ENCODE data around the gene CEP63. TPM values are rescaled to one million over a fixed set of nuclear protein-coding genes. Genes with fewer than 3 reads are reported as not detected.

The CEP63 gene
- total RNA-seq, 2 experiments from 2014 or later = 13.2 to 15.1 TPM

DNA sequence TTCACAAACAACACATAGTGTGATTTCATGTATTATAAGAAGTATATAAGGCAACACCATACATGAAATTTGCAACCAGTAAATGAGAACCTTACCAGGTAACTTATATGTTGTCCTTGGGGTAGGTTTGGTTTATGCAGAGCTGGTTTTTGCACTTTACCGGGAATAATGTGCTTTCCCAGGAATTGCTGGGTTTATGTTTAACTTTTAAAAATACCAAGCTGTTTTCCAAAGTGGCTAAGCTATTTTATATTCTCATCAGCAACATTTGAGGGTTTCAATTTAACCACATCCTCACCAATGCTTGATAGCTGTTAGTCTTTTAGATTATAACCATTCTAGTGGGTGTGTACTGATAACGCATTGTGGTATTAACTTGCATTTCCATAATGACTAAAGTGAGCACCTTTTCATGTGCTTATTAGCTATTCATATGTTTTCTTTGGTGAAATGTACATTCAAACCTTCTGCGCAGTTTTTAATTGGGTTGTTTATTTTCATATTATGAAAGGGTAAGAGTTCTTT is 93.3 kb downstream of the CEP63 start:
- ATAC-seq (ENCODE audit: poor library complexity) (no peak), DNase-seq (no peak)
- no peaks in the 10 kb centered on the region for H3K27me3 ChIP-seq (ENCODE audit: control insufficient read depth in 1 of 2, insufficient read depth in 2 of 2, low read length in 2 of 2)
- CTCF ChIA-PET = no interaction called here
- H3K4me1 Mint-ChIP-seq (ENCODE audit: low read depth) = no peaks in the 10 kb centered on the region
- no peaks in the 10 kb centered on the region for H3K36me3 ChIP-seq (ENCODE audit: insufficient read depth, low read length)
- H3K9me3 Mint-ChIP-seq = no peaks in the 10 kb centered on the region
- H3K4me1 ChIP-seq (ENCODE audit: insufficient read depth, low read length) = no peaks in the 10 kb centered on the region
- intact Hi-C loops (cut with DNase I, micrococcal nuclease) = no loop called here
- TF ChIP-seq, protein P1, sequence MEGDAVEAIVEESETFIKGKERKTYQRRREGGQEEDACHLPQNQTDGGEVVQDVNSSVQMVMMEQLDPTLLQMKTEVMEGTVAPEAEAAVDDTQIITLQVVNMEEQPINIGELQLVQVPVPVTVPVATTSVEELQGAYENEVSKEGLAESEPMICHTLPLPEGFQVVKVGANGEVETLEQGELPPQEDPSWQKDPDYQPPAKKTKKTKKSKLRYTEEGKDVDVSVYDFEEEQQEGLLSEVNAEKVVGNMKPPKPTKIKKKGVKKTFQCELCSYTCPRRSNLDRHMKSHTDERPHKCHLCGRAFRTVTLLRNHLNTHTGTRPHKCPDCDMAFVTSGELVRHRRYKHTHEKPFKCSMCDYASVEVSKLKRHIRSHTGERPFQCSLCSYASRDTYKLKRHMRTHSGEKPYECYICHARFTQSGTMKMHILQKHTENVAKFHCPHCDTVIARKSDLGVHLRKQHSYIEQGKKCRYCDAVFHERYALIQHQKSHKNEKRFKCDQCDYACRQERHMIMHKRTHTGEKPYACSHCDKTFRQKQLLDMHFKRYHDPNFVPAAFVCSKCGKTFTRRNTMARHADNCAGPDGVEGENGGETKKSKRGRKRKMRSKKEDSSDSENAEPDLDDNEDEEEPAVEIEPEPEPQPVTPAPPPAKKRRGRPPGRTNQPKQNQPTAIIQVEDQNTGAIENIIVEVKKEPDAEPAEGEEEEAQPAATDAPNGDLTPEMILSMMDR (IDR thresholded peaks at IDR 0.05) = no peak
- no peak overlapping the region for H3K27ac ChIP-seq (ENCODE audit: low read depth in 1 of 2, low read length in 2 of 2)
- H3K4me3 ChIP-seq (ENCODE audit: low read length) = no peak overlapping the region
- H3K36me3 Mint-ChIP-seq (ENCODE audit: low read depth) = no peaks in the 10 kb centered on the region
- peaks cover 0 to 3% of the 10 kb centered on the region in 2 experiments for H3K9me3 ChIP-seq (ENCODE audit: control insufficient read depth in 1 of 2, insufficient read depth in 1 of 2, low read length in 2 of 2)
- no peaks in the 10 kb centered on the region for H3K27me3 Mint-ChIP-seq
- POLR2A ChIA-PET = no interaction called here
- H3K4me3 Mint-ChIP-seq = no peak overlapping the region
- H3K27ac Mint-ChIP-seq = no peak overlapping the region

DNA sequence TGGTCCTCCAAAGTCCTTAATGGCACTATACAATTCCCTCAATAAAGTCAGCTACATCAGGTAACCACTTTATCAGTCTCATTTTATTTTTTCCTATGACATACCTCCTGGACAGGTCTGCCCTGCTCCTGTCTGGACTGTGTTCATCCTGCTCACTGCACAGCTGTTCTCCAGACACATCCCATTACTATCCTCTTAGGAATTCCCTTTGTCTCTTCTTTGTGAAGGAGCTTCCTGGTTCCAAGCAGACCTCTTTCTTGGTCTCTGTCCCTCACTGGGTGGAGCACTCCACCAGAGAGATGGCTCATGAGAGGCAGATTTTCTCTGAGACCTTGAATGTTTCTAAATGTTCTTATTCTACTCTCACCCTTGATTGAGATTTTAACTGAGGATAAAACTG is 104.9 kb downstream of the CEP63 start:
- Mint-ChIP-seq H3K4me3 (no peak overlapping the region), H3K9me3 (no peaks in the 10 kb centered on the region), H3K36me3 (ENCODE audit: low read depth) (no peaks in the 10 kb centered on the region), H3K27me3 (no peaks in the 10 kb centered on the region), H3K27ac (no peak overlapping the region), H3K4me1 (ENCODE audit: low read depth) (no peaks in the 10 kb centered on the region)
- Histone ChIP-seq H3K9me3 (ENCODE audit: control insufficient read depth in 1 of 2, insufficient read depth in 1 of 2, low read length in 2 of 2) (no peaks in the 10 kb centered on the region), H3K27ac (ENCODE audit: low read depth in 1 of 2, low read length in 2 of 2) (no peak overlapping the region), H3K36me3 (ENCODE audit: insufficient read depth, low read length) (no peaks in the 10 kb centered on the region), H3K4me1 (ENCODE audit: insufficient read depth, low read length) (no peaks in the 10 kb centered on the region), H3K27me3 (ENCODE audit: control insufficient read depth in 1 of 2, insufficient read depth in 2 of 2, low read length in 2 of 2) (peaks cover 0 to 5% of the 10 kb centered on the region in 2 experiments), H3K4me3 (ENCODE audit: low read length) (no peak overlapping the region)
- ChIA-PET POLR2A (no interaction called here), CTCF (interaction anchor here (1.3 kb wide), 1 partner anchor 10 kb away, joined by 4 read pairs; no protein-coding TSS in a partner anchor)
- intact Hi-C loops (cut with DNase I, micrococcal nuclease) = no loop called here
- ATAC-seq (ENCODE audit: poor library complexity) (no peak), DNase-seq (no peak)
- TF ChIP-seq, protein P1 (IDR thresholded peaks at IDR 0.05) = no peak

DNA sequence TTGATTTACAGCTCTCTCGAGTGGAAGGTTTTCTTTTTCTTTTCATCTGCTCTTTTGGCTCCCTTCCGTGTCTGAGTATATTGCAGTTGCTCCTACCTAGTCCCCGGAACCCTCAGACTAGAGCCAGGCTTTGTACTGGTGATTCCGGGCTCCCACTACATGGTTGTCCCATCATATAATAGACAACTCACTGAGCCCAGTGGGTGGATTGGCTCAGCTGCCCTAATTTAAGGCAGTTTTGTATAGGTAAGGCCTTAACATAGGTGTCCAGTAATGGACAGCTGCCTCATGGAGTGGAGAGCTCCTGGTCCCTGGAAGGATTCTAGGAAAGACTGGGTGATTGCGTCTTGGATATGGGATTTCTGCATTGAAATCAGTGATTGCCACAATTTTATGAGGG is 106.9 kb downstream of the CEP63 start:
- Mint-ChIP-seq H3K36me3 (ENCODE audit: low read depth) (no peaks in the 10 kb centered on the region), H3K9me3 (no peaks in the 10 kb centered on the region), H3K4me1 (ENCODE audit: low read depth) (no peaks in the 10 kb centered on the region), H3K27me3 (peaks cover 4% of the 10 kb centered on the region), H3K27ac (no peak overlapping the region), H3K4me3 (no peak overlapping the region)
- TF ChIP-seq, protein P1 (IDR thresholded peaks at IDR 0.05) = no peak
- no peaks in the 10 kb centered on the region for H3K4me1 ChIP-seq (ENCODE audit: insufficient read depth, low read length)
- CTCF ChIA-PET = no interaction called here
- H3K27me3 ChIP-seq (ENCODE audit: control insufficient read depth in 1 of 2, insufficient read depth in 2 of 2, low read length in 2 of 2) = peaks cover 0 to 5% of the 10 kb centered on the region in 2 experiments
- H3K27ac ChIP-seq (ENCODE audit: low read depth in 1 of 2, low read length in 2 of 2) = no peak overlapping the region
- no peak for ATAC-seq (ENCODE audit: poor library complexity)
- no peaks in the 10 kb centered on the region for H3K36me3 ChIP-seq (ENCODE audit: insufficient read depth, low read length)
- no peak overlapping the region for H3K4me3 ChIP-seq (ENCODE audit: low read length)
- no peaks in the 10 kb centered on the region for H3K9me3 ChIP-seq (ENCODE audit: control insufficient read depth in 1 of 2, insufficient read depth in 1 of 2, low read length in 2 of 2)
- no peak for DNase-seq
- POLR2A ChIA-PET = no interaction called here
- intact Hi-C loops (cut with DNase I, micrococcal nuclease) = no loop called here

All from CD4-positive, alpha-beta T cell (primary cell).